Endodermal cell (in vitro differentiated cells): ENCODE data around the gene EPHA2. TPM values are rescaled to one million over a fixed set of nuclear protein-coding genes. Genes with fewer than 3 reads are reported as not detected.

ENCODE experiments used
- DNase-seq: peaks from one replicate; pipeline ENCODE4 v3.0.0-alpha.2; 2017
- H3K27ac ChIP-seq: 2 replicates; pipeline ENCODE4 v1.5.1; 2013; ENCODE audit warnings: mild to moderate bottlenecking, low read depth, low read length, moderate library complexity
- H3K27me3 ChIP-seq: 2 replicates; pipeline ENCODE4 v1.6.1; 2013; ENCODE audit warnings: mild to moderate bottlenecking, low read length, moderate library complexity; ENCODE audit not compliant: insufficient read depth, control insufficient read depth, poor library complexity, severe bottlenecking
- H3K36me3 ChIP-seq: 2 replicates; pipeline ENCODE4 v1.7.0; 2013; ENCODE audit warnings: mild to moderate bottlenecking, low read length, moderate library complexity; ENCODE audit not compliant: control insufficient read depth, insufficient read depth
- H3K4me1 ChIP-seq: one replicate; pipeline ENCODE4 v1.7.0; 2013; ENCODE audit warnings: low read length; ENCODE audit not compliant: control insufficient read depth, insufficient read depth
- H3K4me3 ChIP-seq: 2 replicates; pipeline ENCODE4 v1.5.1; 2013; ENCODE audit warnings: mild to moderate bottlenecking, low read length, moderate library complexity
- H3K9ac ChIP-seq: 2 replicates; pipeline ENCODE4 v1.6.1; 2013; ENCODE audit warnings: mild to moderate bottlenecking, low read length, moderate library complexity; ENCODE audit not compliant: poor library complexity, severe bottlenecking; ENCODE audit errors: extremely low read depth
- H3K9me3 ChIP-seq: 2 replicates; pipeline ENCODE4 v1.6.1; 2013; ENCODE audit warnings: mild to moderate bottlenecking, low read length, moderate library complexity; ENCODE audit not compliant: control insufficient read depth
- H3K27ac Mint-ChIP-seq: 2 replicates; pipeline ENCODE4 v1.8.0; 2020; ENCODE audit warnings: mixed read lengths
- H3K27me3 Mint-ChIP-seq: 2 replicates; pipeline ENCODE4 v1.8.0; 2021; ENCODE audit warnings: mild to moderate bottlenecking, mixed read lengths; ENCODE audit not compliant: insufficient read depth
- H3K36me3 Mint-ChIP-seq: 2 replicates; pipeline ENCODE4 v1.8.0; 2020; ENCODE audit warnings: low read depth, mixed read lengths
- H3K4me1 Mint-ChIP-seq: 2 replicates; pipeline ENCODE4 v1.8.0; 2020; ENCODE audit warnings: mixed read lengths
- H3K4me3 Mint-ChIP-seq: 2 replicates; pipeline ENCODE4 v1.8.0; 2020; ENCODE audit warnings: mild to moderate bottlenecking, moderate library complexity, mixed read lengths
- H3K9me3 Mint-ChIP-seq: 2 replicates; pipeline ENCODE4 v1.8.0; 2020; ENCODE audit warnings: mild to moderate bottlenecking, mixed read lengths
- CTCF ChIP-seq: fragments of 200-600 bp; sonication (generic); conservative IDR thresholded peaks from 2 replicates; pipeline ENCODE4 v1.5.0; 2021; ENCODE audit warnings: antibody characterized with exemption, mild to moderate bottlenecking
- WGBS, 2 experiments: methylation state at CpG; one replicate each; pipeline versions ENCODE4 v1.1.5 to v1.1.7; 2013; ENCODE audit warnings: missing lambda C conversion rate in 2 of 2, mixed read lengths in 1 of 2; ENCODE audit not compliant: insufficient coverage in 1 of 2, insufficient read length in 1 of 2; 5-methylcytosine and 5-hydroxymethylcytosine counted together
- total RNA-seq, 2 donors: library from RNA; stranded (reverse); fragmentation: NEBNext Ultra II Directional in 1 of 2; extraction: Animal tissue kit (Norgen Biotek cat#: 25700) in 1 of 2; gene quantifications; 2 replicates in 1 of 2; 3 replicates in 1 of 2; pipeline ENCODE4 v1.2.1, GENCODE V29; 2021

Gene EPHA2
- total RNA-seq, 2 donors from 2014 or later = 56.5 to 64.3 TPM

GRCh38 chr1:16076031-16076864 lies 79.6 kb downstream of the EPHA2 start:
- H3K4me3 Mint-ChIP-seq = no peak overlapping the region
- H3K27ac ChIP-seq = no peak overlapping the region
- H3K9me3 ChIP-seq = no peaks in the 10 kb centered on the region
- H3K27me3 Mint-ChIP-seq = peaks cover 56% of the 10 kb centered on the region
- no peak for TF ChIP-seq CTCF
- peaks cover 14% of the 10 kb centered on the region for H3K4me1 Mint-ChIP-seq
- no peak overlapping the region for H3K27ac Mint-ChIP-seq
- H3K27me3 ChIP-seq = peaks cover 30% of the 10 kb centered on the region
- H3K4me1 ChIP-seq = peaks cover 11% of the 10 kb centered on the region
- no peaks in the 10 kb centered on the region for H3K36me3 Mint-ChIP-seq
- DNase-seq = no peak
- no peak overlapping the region for H3K9ac ChIP-seq
- H3K9me3 Mint-ChIP-seq = no peaks in the 10 kb centered on the region
- 86 to 88% methylated on average over 7 to 14 of the region's 14 CpGs for WGBS, 2 experiments
- no peaks in the 10 kb centered on the region for H3K36me3 ChIP-seq
- H3K4me3 ChIP-seq = no peak overlapping the region

GRCh38 chr1:16075337-16076030 lies 80.4 kb downstream of the EPHA2 start:
- no peak for TF ChIP-seq CTCF
- H3K27me3 Mint-ChIP-seq = peaks cover 59% of the 10 kb centered on the region
- Histone ChIP-seq H3K9ac (no peak overlapping the region), H3K27me3 (peaks cover 30% of the 10 kb centered on the region), H3K4me1 (peaks cover 11% of the 10 kb centered on the region), H3K27ac (no peak overlapping the region), H3K36me3 (no peaks in the 10 kb centered on the region), H3K4me3 (no peak overlapping the region), H3K9me3 (no peaks in the 10 kb centered on the region)
- no peaks in the 10 kb centered on the region for H3K9me3 Mint-ChIP-seq
- no peak overlapping the region for H3K4me3 Mint-ChIP-seq
- DNase-seq = no peak
- no peak overlapping the region for H3K27ac Mint-ChIP-seq
- WGBS, 2 experiments = 91 to 92% methylated on average over 7 to 11 of the region's 11 CpGs
- no peaks in the 10 kb centered on the region for H3K36me3 Mint-ChIP-seq
- H3K4me1 Mint-ChIP-seq = peaks cover 14% of the 10 kb centered on the region

Other genes with a start within 250 kb of the EPHA2 start
- gene ZBTB17, start 180.0 kb downstream of the EPHA2 start, total RNA-seq = 10 to 100 TPM; 28.0 to 31.7 TPM
- gene SRARP, start 151.8 kb downstream of the EPHA2 start, total RNA-seq = 1 to 10 TPM in 1 of 2 donors, under 1 TPM in 1; 0.97 to 1.3 TPM
- gene HSPB7, start 138.0 kb downstream of the EPHA2 start, total RNA-seq = under 1 TPM in 1 of 2 donors, not detected in 1; 0.15 TPM
- gene CLCNKA, start 134.0 kb downstream of the EPHA2 start, total RNA-seq = 1 to 10 TPM; 3.2 to 3.5 TPM
- 1 to 10 TPM; 3.6 to 3.7 TPM for gene CLCNKB, start 112.3 kb downstream of the EPHA2 start, total RNA-seq
- 1 to 10 TPM in 1 of 2 donors, under 1 TPM in 1; 0.66 to 2.5 TPM for gene FAM131C, start 82.4 kb downstream of the EPHA2 start, total RNA-seq
- gene ARHGEF19, start 56.6 kb upstream of the EPHA2 start, total RNA-seq = 10 to 100 TPM; 14.8 to 17.5 TPM
- gene CPLANE2, start 81.1 kb upstream of the EPHA2 start, total RNA-seq = 10 to 100 TPM in 1 of 2 donors, 1 to 10 TPM in 1; 9.6 to 10.3 TPM
- 10 to 100 TPM; 17.6 to 20.0 TPM for gene FBXO42, start 196.4 kb upstream of the EPHA2 start, total RNA-seq
- 100 to 1,000 TPM; 111 to 118 TPM for gene SZRD1, start 211.2 kb upstream of the EPHA2 start, total RNA-seq